DOHH2 (cell line): ENCODE measurements around the gene PADI1.

ENCODE experiments used
- H3F3A ChIP-seq: fragments of 200-600 bp; sonication (generic), shearing (Covaris generic); 2 replicates; pipeline ENCODE4 v1.6.0; 2016; ENCODE audit warnings: antibody characterized with exemption, mild to moderate bottlenecking; ENCODE audit not compliant: control insufficient read depth, insufficient read depth
- H3K27ac ChIP-seq: fragments of 200-600 bp; sonication (generic); 2 replicates; pipeline ENCODE4 v1.5.1; 2014; ENCODE audit warnings: low read depth, mild to moderate bottlenecking, low read length, moderate library complexity
- H3K27me3 ChIP-seq: fragments of 200-600 bp; sonication (generic); 2 replicates; pipeline ENCODE4 v1.6.1; 2014; ENCODE audit warnings: mild to moderate bottlenecking, low read length, mixed read lengths; ENCODE audit not compliant: control insufficient read depth
- H3K36me3 ChIP-seq: fragments of 200-600 bp; sonication (generic); 2 replicates; pipeline ENCODE4 v1.6.1; 2014; ENCODE audit warnings: mild to moderate bottlenecking, low read length, moderate library complexity, mixed read lengths; ENCODE audit not compliant: control insufficient read depth
- H3K4me1 ChIP-seq: fragments of 200-600 bp; sonication (generic); 2 replicates; pipeline ENCODE4 v1.6.1; 2014; ENCODE audit warnings: mild to moderate bottlenecking, low read length, mixed read lengths; ENCODE audit not compliant: control insufficient read depth
- H3K4me2 ChIP-seq: fragments of 200-600 bp; sonication (generic); 2 replicates; pipeline ENCODE4 v1.6.0; 2014; ENCODE audit warnings: mild to moderate bottlenecking, low read length, moderate library complexity
- H3K4me3 ChIP-seq: fragments of 200-600 bp; sonication (generic); 2 replicates; pipeline ENCODE4 v1.5.1; 2014; ENCODE audit warnings: mild to moderate bottlenecking, low read length, mixed read lengths
- H3K79me2 ChIP-seq: fragments of 200-600 bp; sonication (generic); 2 replicates; pipeline ENCODE4 v1.6.1; 2014; ENCODE audit warnings: mild to moderate bottlenecking, low read length, mixed read lengths; ENCODE audit not compliant: control insufficient read depth
- H3K9me2 ChIP-seq: fragments of 200-600 bp; sonication (generic); replicated peaks from 2 replicates; pipeline ENCODE4 v1.6.1; 2014; ENCODE audit warnings: mild to moderate bottlenecking, low read length, mixed read lengths; ENCODE audit not compliant: control insufficient read depth
- H3K9me3 ChIP-seq: fragments of 200-600 bp; sonication (generic); 2 replicates; pipeline ENCODE4 v1.6.1; 2014; ENCODE audit warnings: antibody characterized with exemption, low read length, mixed read lengths; ENCODE audit not compliant: control insufficient read depth, insufficient read depth
- H4K20me1 ChIP-seq: fragments of 200-600 bp; sonication (generic); 2 replicates; pipeline ENCODE4 v1.6.0; 2014; ENCODE audit warnings: low read depth, mild to moderate bottlenecking, antibody characterized with exemption, low read length, moderate library complexity; ENCODE audit not compliant: control insufficient read depth, insufficient read depth
- EZH2phosphoT487 ChIP-seq: fragments of 200-600 bp; sonication (generic); IDR thresholded peaks from 2 replicates; pipeline ENCODE4 v1.6.1; 2017; ENCODE audit warnings: borderline replicate concordance, mild to moderate bottlenecking, antibody characterized with exemption, low read length, moderate library complexity, mixed read lengths
- TF ChIP-seq, protein P1 (sequence below): fragments of 200-600 bp; sonication (generic); IDR thresholded peaks from one replicate; pipeline ENCODE4 v1.5.1; 2014; ENCODE audit warnings: antibody characterized with exemption, mild to moderate bottlenecking, low read depth, low read length; ENCODE audit not compliant: poor library complexity, severe bottlenecking

The PADI1 gene, protein sequence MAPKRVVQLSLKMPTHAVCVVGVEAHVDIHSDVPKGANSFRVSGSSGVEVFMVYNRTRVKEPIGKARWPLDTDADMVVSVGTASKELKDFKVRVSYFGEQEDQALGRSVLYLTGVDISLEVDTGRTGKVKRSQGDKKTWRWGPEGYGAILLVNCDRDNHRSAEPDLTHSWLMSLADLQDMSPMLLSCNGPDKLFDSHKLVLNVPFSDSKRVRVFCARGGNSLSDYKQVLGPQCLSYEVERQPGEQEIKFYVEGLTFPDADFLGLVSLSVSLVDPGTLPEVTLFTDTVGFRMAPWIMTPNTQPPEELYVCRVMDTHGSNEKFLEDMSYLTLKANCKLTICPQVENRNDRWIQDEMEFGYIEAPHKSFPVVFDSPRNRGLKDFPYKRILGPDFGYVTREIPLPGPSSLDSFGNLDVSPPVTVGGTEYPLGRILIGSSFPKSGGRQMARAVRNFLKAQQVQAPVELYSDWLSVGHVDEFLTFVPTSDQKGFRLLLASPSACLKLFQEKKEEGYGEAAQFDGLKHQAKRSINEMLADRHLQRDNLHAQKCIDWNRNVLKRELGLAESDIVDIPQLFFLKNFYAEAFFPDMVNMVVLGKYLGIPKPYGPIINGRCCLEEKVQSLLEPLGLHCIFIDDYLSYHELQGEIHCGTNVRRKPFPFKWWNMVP

DNA sequence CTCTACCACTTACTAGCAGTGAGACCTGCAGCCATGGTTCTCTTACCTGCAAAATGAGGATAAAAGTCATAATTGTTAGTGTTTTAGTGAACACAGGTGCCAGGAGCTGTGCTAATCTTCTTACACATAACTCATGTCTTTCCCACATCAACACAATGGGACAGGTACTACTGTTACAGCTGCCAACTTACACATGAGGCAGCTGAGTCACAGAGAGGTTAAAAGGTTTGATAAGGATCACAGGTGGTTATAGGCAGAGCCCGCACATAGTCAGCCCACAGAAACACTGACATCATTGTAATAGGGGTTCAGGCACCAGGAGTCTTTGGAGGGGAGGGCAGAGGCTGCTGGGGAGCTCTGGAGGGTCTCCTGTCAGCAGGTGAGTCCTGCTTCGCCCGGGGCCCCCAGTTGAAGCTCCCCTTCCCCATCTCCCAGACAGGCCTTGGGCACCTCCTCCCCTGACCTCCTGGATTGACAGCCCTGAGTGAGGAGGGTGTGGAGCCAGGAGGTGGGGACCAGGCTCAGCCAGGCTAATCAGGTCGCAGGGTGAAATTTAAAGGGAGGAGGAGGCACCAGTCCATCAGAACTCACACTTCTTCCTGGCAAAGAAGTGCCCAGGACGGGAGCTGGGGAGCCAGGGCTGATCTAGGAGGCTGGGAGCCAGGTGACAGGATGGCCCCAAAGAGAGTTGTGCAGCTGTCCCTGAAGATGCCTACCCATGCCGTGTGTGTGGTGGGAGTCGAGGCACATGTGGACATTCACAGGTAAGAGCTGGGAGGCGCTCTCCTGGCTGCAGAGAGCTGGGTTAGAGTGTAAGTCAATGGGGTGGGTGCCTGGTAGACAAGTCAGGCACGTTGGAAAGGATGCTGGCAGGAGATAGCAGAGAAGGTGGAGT lies at the start of gene PADI1:
Gene PADI1 (plus strand): TSS at position 583 of the 895 bp plus-strand sequence. CDS start 90 bp downstream, at position 673.
- H3K9me2 ChIP-seq: no peaks in the 10 kb centered on the region
- H4K20me1 ChIP-seq: 0 out of 2 replicates have a peak, but pooled peaks cover 5% of the 10 kb centered on the region
- H3K9me3 ChIP-seq: no peaks in the 10 kb centered on the region
- H3K27me3 ChIP-seq: peaks cover 34% of the 10 kb centered on the region
- no peaks in the 10 kb centered on the region for H3K36me3 ChIP-seq
- peaks cover 21% of the 10 kb centered on the region for H3K4me1 ChIP-seq
- no peaks in the 10 kb centered on the region for H3K79me2 ChIP-seq
- H3K4me3 ChIP-seq: no peak within 1 kb of the TSS
- H3K27ac ChIP-seq: no peak within 1 kb of the TSS
- H3K4me2 ChIP-seq: no peak within 1 kb of the TSS
- no peaks in the 10 kb centered on the region for H3F3A ChIP-seq
- TF ChIP-seq, protein P1, sequence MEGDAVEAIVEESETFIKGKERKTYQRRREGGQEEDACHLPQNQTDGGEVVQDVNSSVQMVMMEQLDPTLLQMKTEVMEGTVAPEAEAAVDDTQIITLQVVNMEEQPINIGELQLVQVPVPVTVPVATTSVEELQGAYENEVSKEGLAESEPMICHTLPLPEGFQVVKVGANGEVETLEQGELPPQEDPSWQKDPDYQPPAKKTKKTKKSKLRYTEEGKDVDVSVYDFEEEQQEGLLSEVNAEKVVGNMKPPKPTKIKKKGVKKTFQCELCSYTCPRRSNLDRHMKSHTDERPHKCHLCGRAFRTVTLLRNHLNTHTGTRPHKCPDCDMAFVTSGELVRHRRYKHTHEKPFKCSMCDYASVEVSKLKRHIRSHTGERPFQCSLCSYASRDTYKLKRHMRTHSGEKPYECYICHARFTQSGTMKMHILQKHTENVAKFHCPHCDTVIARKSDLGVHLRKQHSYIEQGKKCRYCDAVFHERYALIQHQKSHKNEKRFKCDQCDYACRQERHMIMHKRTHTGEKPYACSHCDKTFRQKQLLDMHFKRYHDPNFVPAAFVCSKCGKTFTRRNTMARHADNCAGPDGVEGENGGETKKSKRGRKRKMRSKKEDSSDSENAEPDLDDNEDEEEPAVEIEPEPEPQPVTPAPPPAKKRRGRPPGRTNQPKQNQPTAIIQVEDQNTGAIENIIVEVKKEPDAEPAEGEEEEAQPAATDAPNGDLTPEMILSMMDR: no peak
- no peak for TF ChIP-seq EZH2phosphoT487

DNA sequence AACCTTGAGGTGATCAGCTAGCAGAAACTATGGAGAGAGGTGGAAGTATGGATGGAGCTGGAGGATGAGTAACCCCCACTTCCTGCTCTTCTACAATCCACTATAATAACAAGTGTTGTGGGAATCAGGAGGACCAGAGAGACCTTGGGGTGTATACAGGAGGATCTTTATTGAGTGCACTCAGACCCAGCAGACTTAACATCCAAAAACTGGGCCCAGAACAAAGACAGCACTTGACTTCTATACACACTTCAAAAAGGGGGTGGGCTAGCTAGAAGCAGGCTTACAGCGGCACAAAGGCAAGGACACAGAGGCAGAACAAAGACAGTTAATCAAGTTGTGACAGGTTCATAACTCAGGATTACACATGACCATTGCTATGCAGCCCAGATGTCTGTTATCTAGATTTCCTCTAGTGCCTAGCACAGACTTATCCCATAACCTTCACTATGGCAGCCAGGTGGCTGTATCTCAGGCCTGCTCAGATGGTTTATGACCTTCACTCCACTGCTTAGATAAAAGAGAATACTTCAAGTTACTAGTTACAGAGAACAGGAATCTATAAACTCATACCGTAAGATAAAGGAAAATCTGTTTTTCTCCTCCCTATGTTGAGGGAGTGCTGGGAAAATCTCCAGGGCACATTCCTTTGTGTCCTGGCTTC lies 49.5 kb upstream of the PADI1 start:
- Histone ChIP-seq H3K4me3 (no peak overlapping the region), H4K20me1 (no peaks in the 10 kb centered on the region), H3K4me1 (no peaks in the 10 kb centered on the region), H3K4me2 (no peak overlapping the region), H3K36me3 (no peaks in the 10 kb centered on the region), H3F3A (no peaks in the 10 kb centered on the region), H3K27ac (no peak overlapping the region), H3K9me3 (peaks cover 12% of the 10 kb centered on the region), H3K79me2 (no peaks in the 10 kb centered on the region), H3K9me2 (no peaks in the 10 kb centered on the region), H3K27me3 (no peaks in the 10 kb centered on the region)
- TF ChIP-seq, protein P1: no peak
- no peak for TF ChIP-seq EZH2phosphoT487

DNA sequence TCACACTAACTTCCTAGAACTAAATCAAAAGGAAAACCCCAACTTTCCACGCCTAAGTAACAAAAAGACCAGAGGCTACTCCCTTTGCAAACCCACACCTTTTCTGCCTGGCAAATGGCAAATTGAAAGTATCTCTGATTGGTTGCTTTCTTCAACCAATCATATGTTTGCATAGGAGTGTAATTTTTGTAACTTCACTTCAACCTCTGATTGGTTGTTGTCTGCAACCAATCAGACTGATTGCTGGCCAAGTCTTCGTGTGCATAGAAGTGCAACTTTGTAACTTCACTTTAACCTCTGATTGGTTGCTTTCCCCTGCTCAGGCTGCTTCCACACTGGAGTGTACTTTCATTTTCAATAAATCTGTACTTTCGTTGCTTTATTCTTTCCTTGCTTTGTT lies 48.8 kb upstream of the PADI1 start:
- Histone ChIP-seq H3K36me3 (no peaks in the 10 kb centered on the region), H3K9me3 (peaks cover 14% of the 10 kb centered on the region), H3K4me2 (0 out of 2 replicates have a peak overlapping the region, but pooled peaks have one; percentile 11), H3K27ac (no peak overlapping the region), H3K79me2 (no peaks in the 10 kb centered on the region), H3K9me2 (no peaks in the 10 kb centered on the region), H3K27me3 (no peaks in the 10 kb centered on the region), H3K4me1 (peaks cover 3% of the 10 kb centered on the region), H4K20me1 (no peaks in the 10 kb centered on the region), H3K4me3 (no peak overlapping the region), H3F3A (no peaks in the 10 kb centered on the region)
- no peak for TF ChIP-seq EZH2phosphoT487
- TF ChIP-seq, protein P1: no peak
